Activated CD8-positive, alpha-beta memory T cell treated with anti-CD3 and anti-CD28 coated beads, Interleukin-2, amount 50 U/mL, for 24 hours (primary cell): ENCODE results near the gene KAT7.
"Not testable (repeated sequence)": the region's sequence is repeated elsewhere in the genome, so short reads cannot be mapped to it uniquely, and the experiment has no call there.

Source experiments
- DNase-seq: peaks from one replicate; pipeline ENCODE4 v3.0.0-alpha.2; 2020; ENCODE audit errors: extremely low read depth

KAT7 gene

DNA sequence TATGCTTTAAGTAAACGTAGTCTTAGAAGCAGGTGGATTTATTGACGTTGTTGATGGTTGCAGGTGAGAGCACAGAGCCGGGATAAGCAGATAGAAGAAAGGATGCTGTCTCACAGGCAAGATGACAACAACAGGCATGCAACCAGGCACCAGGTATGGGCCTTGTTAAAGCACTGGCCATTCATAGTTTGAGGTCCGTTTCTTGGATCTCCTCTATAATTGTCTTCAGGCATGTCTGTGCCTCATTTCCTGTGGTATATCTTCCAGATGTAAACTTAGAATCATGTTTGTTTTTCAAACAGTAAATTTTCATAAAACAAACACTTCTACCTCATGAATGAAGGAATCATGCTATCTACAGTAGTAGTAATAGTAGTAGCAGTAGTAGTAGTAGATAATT lies 20.6 kb downstream of the KAT7 start:
- no peak for DNase-seq

DNA sequence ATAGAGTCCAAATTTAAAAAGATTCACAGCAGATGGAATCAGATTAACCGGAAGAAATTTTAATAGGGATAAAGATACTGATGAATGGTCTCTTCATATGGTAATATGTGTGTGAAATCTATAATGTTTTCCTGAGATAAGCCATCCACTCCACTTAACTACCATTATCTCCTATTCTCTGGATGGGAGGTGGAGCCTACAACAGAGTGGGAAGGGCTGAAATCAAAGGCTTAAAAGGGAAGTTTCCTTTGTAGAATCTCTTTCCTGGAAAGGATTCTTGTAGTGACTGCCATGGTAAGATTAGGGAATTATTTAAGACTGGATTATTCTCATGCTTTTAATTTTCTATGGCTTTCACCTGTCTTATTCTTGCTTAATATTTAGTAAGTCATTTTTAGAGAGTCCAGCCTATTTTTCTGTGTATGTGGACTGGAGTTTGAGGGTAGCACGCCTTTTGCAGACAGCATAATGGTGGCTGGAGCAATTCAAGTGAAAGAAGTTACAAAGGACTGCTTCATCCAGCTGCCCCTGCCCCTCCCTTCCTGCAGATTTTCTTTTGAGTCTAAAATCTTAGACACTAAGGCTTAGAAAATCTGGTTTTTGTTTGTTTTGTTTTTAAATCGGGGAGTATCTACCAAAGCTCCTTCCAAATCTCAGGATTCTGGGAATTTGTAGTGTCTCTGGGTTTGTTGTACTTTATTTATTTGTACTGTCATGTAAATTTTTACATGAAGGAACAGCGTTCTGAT lies 26.5 kb downstream of the KAT7 start:
- DNase-seq: no peak

DNA sequence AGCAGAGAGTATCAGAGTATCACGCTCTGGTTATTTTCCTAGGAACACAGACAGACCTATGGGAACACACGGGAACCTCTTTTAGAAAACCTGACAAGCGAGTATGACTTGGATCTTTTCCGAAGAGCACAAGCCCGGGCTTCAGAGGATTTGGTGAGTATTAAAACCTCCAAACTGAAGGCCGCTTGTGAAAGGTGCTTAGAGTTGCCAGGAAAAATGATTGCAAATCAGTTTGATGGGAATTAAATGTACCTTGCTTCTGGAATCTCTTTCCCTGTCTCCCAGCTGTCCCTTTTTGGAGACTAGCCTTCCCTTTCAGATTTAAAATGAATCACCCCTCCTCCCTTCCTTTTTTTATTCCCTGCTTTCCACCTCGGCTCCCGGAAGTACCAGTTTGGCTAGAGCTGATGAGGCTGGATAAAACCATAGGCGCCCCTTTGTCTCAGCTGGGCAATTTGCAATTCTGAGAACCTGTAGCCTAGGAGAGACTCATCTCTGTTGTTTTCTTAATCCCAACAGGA lies 27.3 kb downstream of the KAT7 start:
- DNase-seq: no peak

DNA sequence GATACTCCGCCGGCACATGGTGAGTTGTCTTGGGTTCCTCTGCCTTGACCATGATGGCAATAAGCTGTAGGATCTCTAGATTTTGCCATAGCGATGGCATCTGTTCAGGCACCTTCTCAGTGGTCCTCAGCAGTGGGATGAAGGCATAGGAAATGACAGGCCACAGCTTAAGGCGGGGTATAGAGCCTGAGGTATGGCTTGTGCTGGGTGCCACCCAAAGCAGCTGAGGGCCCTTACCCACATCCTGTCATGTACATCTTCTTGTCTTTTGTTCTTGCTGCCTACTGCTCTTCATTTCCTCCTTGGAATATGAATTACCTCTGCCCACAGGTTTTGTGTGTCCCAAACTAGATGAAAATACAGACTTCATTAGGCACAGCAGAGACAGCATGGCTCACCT lies 29.5 kb downstream of the KAT7 start:
- peak; percentile 6 for DNase-seq

DNA sequence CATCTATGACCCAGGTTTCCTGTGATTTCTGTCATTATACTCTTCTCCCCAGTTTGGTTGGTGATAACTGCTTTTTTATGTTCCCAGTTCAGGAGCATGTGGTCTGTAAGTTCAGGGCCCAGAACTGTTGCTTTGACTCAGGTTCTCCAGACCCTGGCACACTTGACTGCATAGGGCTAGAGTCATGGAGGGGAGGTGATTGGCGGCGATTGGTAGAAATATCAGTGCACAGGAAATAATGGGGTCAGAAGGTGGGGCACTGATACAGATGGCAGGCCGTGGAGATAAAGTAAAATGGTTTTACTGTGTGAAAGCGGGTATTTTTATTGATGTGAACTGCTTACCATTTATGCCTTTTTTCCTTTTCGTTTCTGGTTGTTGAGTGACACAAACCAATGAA lies 30.7 kb downstream of the KAT7 start:
- no peak for DNase-seq

DNA sequence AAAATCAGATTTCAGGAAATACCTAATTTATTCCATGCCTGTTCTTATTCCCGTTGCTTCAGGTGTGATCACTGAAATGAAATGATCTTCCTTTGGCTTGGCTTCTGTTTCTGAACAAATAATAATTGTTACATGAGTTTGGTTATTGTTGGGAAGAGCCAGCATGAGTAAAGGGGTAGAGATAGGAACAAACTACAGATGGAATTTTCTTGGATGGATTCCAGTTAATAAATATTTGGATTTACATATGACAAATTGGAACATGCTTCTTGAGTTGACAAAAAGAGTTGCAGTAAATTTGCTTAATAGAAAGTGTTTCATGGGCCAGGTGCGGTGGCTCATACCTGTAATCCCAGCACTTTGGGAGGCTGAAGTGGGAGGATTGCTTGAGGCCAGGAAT lies 31.2 kb downstream of the KAT7 start:
- no peak for DNase-seq

DNA sequence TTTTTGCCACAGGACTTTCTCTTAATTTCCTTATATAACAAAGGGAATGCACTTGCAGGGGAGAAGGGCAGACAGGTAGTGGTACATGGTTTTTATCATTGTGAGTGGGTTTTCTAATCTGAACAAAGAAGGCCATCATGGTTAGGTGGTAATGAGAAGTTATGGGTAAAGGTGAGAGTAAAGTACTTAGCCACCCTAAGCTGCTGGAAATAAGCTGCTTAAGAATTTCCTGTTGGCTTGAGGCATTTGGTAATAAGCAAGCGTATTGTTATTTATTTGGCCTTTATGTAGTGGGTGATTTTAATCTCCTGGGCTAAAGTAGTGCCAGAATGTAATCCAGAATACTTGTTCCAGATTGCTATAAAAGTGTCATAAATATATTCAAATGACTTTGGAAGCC lies 32.3 kb downstream of the KAT7 start:
- no peak for DNase-seq

DNA sequence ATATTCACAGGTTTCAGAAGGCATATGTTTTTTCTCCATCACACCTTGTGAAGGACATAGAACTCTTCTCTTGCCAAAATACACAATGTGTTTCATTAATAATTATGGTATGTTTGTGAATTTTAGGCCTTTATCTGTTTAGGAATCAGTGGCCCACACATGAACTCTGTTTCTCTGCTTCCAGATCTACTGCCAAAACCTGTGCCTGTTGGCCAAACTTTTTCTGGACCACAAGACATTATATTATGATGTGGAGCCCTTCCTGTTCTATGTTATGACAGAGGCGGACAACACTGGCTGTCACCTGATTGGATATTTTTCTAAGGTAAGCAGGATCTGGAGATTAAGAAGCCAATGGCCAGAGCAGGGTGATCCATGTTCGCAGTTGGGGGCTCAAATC lies 33.0 kb downstream of the KAT7 start:
- no peak for DNase-seq

DNA sequence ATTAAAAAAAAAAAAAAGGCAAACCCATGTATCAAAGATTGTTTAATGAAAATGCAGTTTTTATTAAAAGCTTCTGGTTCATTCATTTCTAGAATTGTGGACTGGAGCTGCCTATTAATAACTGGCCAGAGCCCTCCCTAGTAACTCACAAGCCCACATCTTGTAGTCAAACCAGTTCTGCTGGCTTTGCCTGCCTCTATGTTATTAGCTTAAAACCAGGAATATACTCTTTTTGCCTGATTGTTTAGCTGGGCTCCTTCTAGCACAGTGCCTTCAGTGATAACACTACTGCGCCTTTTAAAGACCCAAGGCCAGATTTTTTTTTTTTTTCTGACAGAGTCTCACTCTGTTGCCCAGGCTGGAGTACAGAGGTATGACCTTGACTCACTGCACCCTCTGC lies 33.4 kb downstream of the KAT7 start:
- no peak for DNase-seq

DNA sequence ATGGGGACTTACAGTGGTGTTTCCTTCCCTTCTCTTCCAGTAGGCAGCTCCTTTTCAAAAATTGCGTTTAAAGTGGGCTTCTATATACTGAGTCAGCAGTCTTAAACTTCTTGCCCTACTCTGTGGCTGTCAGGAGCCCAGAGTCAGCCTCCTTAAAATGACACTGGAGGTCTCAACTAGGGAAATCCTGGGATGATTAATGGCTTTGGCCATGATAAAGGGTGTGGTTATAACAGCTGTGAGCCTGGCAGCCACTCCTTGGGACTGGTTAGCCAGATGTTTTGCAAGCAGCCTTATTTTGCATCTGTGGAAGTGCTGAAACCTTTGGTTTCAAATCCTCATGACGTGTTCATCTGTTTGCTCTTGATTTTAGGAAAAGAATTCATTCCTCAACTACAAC lies 34.3 kb downstream of the KAT7 start:
- DNase-seq: no peak

DNA sequence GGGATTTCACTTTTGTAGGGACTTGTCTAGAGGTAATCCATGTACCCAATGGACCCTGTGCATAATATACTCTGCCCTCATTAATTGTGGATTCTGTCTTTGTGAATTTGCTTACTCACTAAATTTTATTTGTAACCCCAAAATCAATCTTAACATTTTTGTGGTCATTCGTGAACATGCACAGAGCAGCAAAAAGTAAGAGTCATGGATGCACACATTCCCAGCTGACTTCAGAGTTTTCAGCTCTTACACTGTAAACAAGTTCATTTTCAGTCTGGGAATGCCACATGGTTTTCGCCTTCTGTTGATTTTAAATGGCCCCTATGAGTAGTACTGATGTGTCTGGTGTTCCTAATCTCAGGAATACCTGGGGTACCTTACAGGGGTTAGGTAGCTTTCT lies 35.1 kb downstream of the KAT7 start:
- DNase-seq: no peak

DNA sequence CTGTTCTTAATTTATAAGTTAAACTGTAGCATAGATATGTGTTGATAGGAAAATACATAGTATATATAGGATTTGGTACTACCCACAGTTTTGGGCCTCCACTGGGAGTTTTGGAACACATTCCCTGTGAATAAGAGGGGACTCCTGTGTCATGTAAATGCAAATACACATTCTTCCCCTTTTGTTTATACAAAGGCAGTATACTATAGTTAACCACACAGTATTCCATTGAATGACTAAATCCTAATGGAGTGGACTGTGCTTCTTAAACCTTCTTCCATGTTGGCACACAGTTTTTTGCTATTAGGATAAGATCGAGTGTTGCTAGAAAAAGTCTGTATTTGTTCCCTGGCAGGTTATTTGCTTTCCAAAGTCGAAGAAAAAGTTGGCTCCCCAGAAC lies 37.2 kb downstream of the KAT7 start:
- no peak for DNase-seq

DNA sequence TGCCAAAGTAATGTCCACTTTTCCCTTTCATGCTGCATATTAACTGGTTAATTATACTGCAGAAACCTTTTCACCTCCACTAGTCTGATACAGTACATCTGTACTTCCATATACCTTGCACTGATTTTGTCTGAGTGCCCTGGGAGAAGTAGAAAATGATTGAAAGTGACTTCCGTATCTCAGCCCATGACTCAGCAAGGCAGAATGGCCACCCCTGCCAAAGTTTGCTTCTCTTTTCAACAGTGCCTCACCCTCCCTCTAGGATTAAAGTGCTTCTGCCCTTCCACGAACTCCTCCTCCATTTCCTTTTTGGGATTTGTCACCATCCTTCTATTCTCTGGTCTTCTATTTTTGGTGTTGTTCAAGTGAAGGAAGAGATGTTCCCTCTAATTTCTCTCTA lies 39.8 kb downstream of the KAT7 start:
- not testable (repeated sequence) for DNase-seq

DNA sequence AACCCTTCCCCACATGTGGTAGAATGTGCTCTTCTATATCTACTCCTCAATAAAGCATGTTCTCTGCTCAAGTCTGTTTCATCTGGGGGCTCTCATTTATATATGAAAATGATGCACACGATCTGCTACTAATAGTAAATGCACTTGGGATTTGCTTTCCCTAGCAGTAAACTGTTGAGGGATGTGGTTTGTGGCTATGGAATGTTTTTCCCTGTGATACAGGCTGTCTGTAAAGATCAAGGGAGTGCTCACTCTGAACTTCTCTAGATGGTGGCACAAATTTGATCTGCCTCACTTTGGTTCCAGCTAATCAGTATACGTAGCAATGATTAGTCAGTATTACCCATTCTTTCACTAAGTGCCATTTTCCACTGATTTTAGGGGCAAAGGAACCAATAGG lies 40.5 kb downstream of the KAT7 start:
- no peak for DNase-seq

DNA sequence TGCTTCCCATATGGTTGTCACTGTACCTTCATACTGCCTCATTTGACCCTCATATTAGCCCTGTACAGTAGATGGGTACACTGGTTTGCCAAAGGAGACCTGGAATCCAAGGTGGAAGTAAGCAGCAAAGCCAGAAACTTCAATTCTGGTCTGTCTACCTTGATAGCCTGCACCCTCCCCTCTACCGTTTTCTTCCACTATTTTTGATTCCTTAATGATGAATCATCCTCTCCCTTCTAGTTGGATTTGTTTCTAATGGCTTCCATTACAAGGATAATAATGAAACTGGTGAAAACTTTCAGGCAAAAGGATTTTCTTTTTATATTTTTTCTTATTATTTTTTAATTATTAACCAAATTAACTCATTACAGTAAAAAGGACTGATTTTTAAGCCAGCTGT lies 42.1 kb downstream of the KAT7 start:
- no peak for DNase-seq

DNA sequence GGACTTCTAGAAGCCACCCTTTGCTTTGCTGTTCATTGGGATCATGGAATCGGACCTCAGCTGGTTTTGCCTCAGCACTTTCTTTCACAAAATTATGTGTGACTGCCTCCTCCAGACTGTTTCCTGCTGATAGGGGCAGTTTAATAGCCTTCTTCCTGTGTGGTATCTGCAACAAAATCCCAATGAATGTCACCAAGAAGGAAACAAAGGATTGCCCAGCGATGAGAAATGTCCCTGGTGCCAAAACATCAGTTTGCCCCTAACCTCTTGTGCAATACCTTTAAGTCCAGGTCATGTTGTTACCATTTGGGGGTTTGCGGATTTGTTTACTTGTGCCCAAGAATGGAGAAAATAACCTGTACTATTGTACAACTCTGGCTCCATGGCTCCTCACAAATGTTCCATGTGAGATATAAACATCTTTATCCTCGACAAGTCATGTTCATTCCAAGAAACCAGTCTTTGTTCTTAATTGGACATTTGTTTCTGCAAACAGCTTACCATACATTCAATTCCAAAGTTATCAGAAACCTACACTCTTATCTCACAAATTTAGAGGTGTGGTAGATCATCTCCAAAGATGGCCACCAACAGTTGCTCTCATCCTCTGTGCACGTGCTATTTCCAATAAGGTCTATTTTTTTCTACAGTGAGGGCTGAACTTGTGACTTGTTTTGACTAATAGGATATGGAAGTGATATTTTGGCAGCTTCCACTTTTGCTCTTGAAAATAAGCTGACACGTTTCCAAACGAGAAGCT lies 44.5 kb downstream of the KAT7 start:
- no peak for DNase-seq

DNA sequence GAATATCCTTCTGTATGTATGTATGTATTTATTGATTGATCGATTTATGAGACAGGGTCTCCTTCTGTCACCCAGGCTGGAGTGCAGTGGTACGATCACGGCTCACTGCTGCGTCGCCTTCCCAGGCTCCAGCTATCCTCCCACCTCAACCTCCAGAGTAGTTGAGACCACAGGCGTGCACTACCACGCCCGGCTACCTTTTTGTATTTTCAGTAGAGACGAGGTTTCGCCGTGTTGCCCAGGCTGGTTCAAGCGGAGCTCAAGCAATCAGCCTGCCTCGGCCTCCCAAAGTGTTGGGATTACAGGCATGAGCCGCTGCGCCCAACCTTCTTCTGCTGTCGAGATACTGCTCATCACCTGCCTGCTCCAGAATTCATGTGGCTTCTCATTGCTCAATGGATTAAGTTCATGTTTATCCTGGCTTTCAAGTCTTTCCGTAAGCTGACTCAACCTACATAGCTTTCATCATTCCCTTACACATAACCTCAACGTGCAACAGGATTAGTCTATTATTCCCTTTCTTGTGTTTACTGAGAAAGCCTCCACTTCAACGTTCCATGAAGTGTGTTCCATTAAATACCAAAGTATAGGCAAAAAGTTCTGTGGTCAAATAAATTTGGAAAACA lies 45.8 kb downstream of the KAT7 start:
- no peak for DNase-seq

DNA sequence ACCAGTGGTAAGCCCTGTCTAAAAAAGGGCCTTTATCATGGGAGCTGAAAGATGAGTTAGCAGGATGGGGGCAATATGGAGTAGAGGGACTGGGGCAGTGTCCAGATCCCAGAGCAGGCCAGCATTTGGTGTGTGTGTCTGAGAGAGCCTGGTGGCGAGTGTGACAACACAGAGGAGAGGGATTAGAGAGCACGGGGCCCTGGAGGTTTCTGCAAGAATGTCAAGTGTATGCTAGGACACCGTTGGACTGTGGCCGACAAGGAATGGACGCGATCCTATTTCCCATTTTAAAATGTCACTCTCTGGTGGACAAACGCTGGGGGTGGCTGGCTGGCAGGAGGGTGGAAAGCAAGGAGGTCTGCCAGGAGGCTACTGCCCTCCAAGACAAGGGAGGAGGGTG lies 47.0 kb downstream of the KAT7 start:
- no peak for DNase-seq

DNA sequence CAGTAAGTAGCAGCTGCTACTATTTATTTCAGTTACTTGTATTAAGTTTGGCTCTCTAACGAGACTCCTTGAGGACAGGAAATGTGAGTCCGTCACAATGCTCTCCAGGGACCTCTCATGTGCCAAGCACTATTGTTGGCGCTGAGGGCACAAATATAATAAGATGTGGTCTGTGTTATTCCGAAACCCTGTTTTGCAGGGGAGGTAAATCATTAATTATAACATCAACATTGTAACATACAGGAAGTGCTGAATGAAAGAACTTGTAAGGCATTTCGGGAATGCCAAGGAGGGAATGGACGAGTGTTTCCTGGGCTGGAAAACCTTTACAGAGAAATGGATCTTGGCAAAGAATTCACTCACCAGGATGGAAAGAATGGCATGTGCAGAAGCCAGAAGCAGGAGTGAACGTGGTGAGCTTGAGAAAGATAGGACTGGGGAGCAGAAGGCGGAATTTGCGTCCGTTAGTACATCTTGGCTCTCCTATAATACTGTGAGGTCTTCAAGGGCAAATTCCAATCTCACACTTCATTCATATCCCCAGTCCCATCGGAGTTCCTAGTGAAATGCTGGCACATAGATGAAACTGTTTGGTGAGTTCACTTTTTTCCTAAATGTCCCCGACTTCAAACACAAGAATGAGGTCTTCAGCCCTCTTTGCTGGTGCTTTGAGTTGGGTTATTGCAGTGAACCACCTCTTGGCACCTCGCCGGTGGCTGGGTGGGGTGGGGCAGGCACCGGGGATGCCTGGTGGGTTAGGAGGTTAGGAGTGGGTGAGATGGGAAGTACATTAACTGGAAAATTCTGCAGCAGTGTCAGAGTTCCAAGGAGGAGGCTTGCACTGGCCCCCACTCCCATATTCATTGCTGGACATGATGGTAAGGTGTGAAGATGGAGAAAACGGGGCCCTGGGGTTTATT lies 47.9 kb downstream of the KAT7 start:
- DNase-seq: no peak

DNA sequence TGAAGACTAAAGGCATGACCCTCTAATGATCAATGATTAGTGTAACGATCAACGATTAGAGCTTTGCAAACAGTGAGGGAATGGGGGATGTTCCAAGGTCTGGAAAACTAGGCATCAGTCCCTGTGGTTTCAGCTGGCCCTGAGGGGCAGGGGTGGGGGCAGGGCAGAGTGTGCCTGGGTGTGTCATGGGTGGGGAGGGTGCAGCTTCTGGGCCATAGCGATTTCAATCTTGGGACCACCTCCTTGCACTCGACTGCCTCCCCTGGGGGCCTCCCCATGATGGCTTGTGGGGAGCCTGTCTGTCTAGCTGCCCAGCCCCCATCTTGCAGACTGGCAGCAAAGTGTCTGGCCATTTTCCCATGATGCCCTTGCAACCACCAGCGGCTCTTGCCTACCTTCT lies 51.0 kb downstream of the KAT7 start:
- DNase-seq: no peak

DNA sequence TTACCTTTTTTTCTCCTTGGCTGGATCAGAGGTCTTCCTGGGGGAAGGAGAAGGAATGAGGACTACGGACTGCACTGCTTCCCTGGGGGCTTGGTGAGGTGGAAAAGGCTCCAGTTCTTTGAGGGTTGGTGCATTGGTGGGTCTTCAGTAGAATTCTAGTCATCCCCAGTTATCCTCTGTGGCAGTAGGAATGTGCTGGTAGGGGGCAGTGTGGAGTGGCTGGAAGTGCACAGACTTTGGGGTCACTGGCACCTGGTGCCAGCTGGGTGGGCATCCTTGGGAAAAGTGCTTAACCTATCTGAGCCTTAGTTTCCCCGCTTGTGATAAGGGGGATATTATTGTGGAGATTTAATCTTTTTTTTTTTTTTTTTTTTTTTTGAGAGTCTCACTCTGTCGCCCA lies 53.1 kb downstream of the KAT7 start:
- no peak for DNase-seq

DNA sequence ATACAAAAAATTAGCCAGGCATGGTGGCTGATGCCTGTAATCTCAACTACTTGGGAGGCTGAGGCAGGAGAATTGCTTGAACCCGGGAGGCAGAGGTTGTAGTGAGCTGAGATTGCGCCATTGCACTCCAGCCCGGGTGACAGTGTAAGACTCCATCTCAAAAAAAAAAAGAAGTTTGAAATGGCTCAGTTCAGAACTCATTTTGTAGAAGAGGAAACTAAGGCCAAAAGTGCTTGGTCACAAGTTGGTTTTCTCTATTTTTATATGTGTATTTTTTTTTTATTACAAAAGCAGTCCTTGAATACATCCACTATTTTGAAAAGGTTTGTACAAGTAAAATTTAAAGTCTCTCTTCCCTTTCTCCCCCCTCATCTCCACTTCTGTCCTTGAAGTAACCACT lies 53.9 kb downstream of the KAT7 start:
- DNase-seq: no peak
